IMR-90 (cell line): ENCODE results near the gene CLDN4. TPM values are rescaled to one million over a fixed set of nuclear protein-coding genes. Genes with fewer than 3 reads are reported as not detected.
"Not testable (repeated sequence)": the region's sequence is repeated elsewhere in the genome, so short reads cannot be mapped to it uniquely, and the experiment has no call there.

ENCODE experiments used
- ATAC-seq: fragments of 200-7000 bp; cut with Tn5 transposase; 2 replicates; pipeline ENCODE4 v1.9.1; 2020; ENCODE audit warnings: low read depth, mild to moderate bottlenecking, moderate library complexity
- BruUV-seq: library from RNA; stranded (reverse); fragments of 400-500 nt; replicated peaks from 2 replicates; lab custom pipeline; 2021; lab: Mats Ljungman, UMichigan
- CTCF ChIA-PET: fragments of 300-600 bp; formaldehyde crosslinking; extraction: SDS; loops from one replicate; lab custom pipeline; 2021; ENCODE audit warnings: antibody characterized with exemption; lab: Yijun Ruan, JAX
- POLR2A ChIA-PET: fragments of 300-600 bp; sonication (Branson Sonifier 250); formaldehyde crosslinking; loops from one replicate; lab custom pipeline; 2022; ENCODE audit warnings: antibody characterized with exemption; ENCODE audit not compliant: unreplicated experiment; lab: Charles Lee
- DNase-seq: peaks from one replicate; pipeline ENCODE4 v3.0.0; 2013
- H2AFZ ChIP-seq: replicated peaks from 2 replicates; pipeline ENCODE3; 2013; ENCODE audit warnings: low read length, mild to moderate bottlenecking; ENCODE audit not compliant: poor library complexity
- H2AK5ac ChIP-seq: 2 replicates; pipeline ENCODE4 v1.6.1; 2013; ENCODE audit warnings: low read depth, low read length, inconsistent platforms
- H2AK9ac ChIP-seq: replicated peaks from 2 replicates; pipeline ENCODE3; 2013; ENCODE audit warnings: mild to moderate bottlenecking, low read depth, low read length, moderate library complexity; ENCODE audit not compliant: poor library complexity
- H2BK120ac ChIP-seq: 2 replicates; pipeline ENCODE4 v1.6.1; 2013; ENCODE audit warnings: low read depth, low read length, inconsistent platforms
- H2BK15ac ChIP-seq: 3 replicates; pipeline ENCODE4 v1.6.1; 2013; ENCODE audit warnings: low read depth, low read length, inconsistent platforms
- H2BK20ac ChIP-seq: 2 replicates; pipeline ENCODE4 v1.6.1; 2013; ENCODE audit warnings: low read depth, mild to moderate bottlenecking, inconsistent platforms, low read length, moderate library complexity
- H2BK5ac ChIP-seq: 2 replicates; pipeline ENCODE4 v1.6.1; 2013; ENCODE audit warnings: mild to moderate bottlenecking, low read depth, low read length, inconsistent platforms; ENCODE audit not compliant: poor library complexity, severe bottlenecking
- H3K14ac ChIP-seq: replicated peaks from 2 replicates; pipeline ENCODE4 v1.6.1; 2013; ENCODE audit warnings: low read depth, low read length, inconsistent platforms
- H3K18ac ChIP-seq: 2 replicates; pipeline ENCODE4 v1.6.1; 2013; ENCODE audit warnings: low read depth, low read length, control low read depth
- H3K23ac ChIP-seq: 2 replicates; pipeline ENCODE4 v1.6.1; 2013; ENCODE audit warnings: low read depth, low read length, inconsistent platforms
- H3K27ac ChIP-seq: 2 replicates; pipeline ENCODE4 v1.5.1; 2013; ENCODE audit warnings: mild to moderate bottlenecking, control low read depth, low read length; ENCODE audit not compliant: insufficient read depth
- H3K27me3 ChIP-seq: 2 replicates; pipeline ENCODE4 v1.6.1; 2013; ENCODE audit warnings: low read length; ENCODE audit not compliant: control insufficient read depth, insufficient read depth
- H3K36me3 ChIP-seq: 2 replicates; pipeline ENCODE4 v1.6.1; 2013; ENCODE audit warnings: low read length, mixed read lengths; ENCODE audit not compliant: control insufficient read depth, insufficient read depth
- H3K4ac ChIP-seq: 2 replicates; pipeline ENCODE4 v1.6.1; 2013; ENCODE audit warnings: low read depth, low read length, inconsistent platforms
- H3K4me1 ChIP-seq: 2 replicates; pipeline ENCODE4 v1.6.1; 2013; ENCODE audit warnings: low read length, mixed read lengths; ENCODE audit not compliant: control insufficient read depth, insufficient read depth
- H3K4me2 ChIP-seq: 2 replicates; pipeline ENCODE4 v1.6.1; 2013; ENCODE audit warnings: low read depth, mild to moderate bottlenecking, control low read depth, low read length, moderate library complexity
- H3K4me3 ChIP-seq: 2 replicates; pipeline ENCODE4 v1.5.1; 2013; ENCODE audit warnings: low read depth, mild to moderate bottlenecking, control low read depth, low read length, moderate library complexity; ENCODE audit not compliant: insufficient read depth
- H3K56ac ChIP-seq: 2 replicates; pipeline ENCODE4 v1.6.1; 2013; ENCODE audit warnings: low read length, inconsistent platforms; ENCODE audit not compliant: insufficient read depth; ENCODE audit errors: extremely low read depth
- H3K79me1 ChIP-seq, 2 experiments: 2 replicates each; pipeline ENCODE4 v1.6.1; 2013; ENCODE audit warnings: low read length in 2 of 2, inconsistent platforms in 1 of 2, low read depth in 1 of 2
- H3K9ac ChIP-seq: 2 replicates; pipeline ENCODE4 v1.6.1; 2013; ENCODE audit warnings: low read depth, low read length, control low read depth
- H3K9me1 ChIP-seq: 2 replicates; pipeline ENCODE4 v1.6.1; 2013; ENCODE audit warnings: low read length, inconsistent platforms; ENCODE audit not compliant: insufficient read depth
- H3K9me3 ChIP-seq: 2 replicates; pipeline ENCODE4 v1.6.1; 2013; ENCODE audit warnings: low read length; ENCODE audit not compliant: control insufficient read depth, insufficient read depth
- H4K20me1 ChIP-seq: 2 replicates; pipeline ENCODE4 v1.6.1; 2013; ENCODE audit warnings: low read length, inconsistent platforms; ENCODE audit not compliant: insufficient read depth
- H4K5ac ChIP-seq: 2 replicates; pipeline ENCODE4 v1.6.1; 2013; ENCODE audit warnings: mild to moderate bottlenecking, low read depth, low read length, control low read depth
- H4K8ac ChIP-seq, 2 experiments: 2 replicates each; pipeline ENCODE4 v1.6.1; 2013; ENCODE audit warnings: low read depth in 2 of 2, low read length in 2 of 2, control low read depth in 1 of 2, inconsistent platforms in 1 of 2
- H4K91ac ChIP-seq: 2 replicates; pipeline ENCODE4 v1.6.1; 2013; ENCODE audit warnings: low read depth, low read length, inconsistent platforms; ENCODE audit not compliant: insufficient read depth
- WGBS, 2 experiments: methylation state at CpG; one replicate each; pipeline versions ENCODE4 v1.1.5 to v1.1.7; 2013; ENCODE audit warnings: missing lambda C conversion rate in 2 of 2; ENCODE audit not compliant: insufficient read length in 1 of 2; ENCODE audit errors: extremely low coverage in 2 of 2; 5-methylcytosine and 5-hydroxymethylcytosine counted together
- dilution Hi-C: fragments of 300-500 bp; cut with HindIII; formaldehyde crosslinking; loops from one replicate; pipeline ENCODE4 v1.14.3; 2018; ENCODE audit warnings: low sequenced_read_pairs; ENCODE audit not compliant: unreplicated experiment
- in situ Hi-C: fragments of 300-500 bp; cut with MboI; formaldehyde crosslinking; loops from 3 replicates; pipeline ENCODE4 v1.14.3; 2019; ENCODE audit warnings: low sequenced_read_pairs, inconsistent platforms, mixed read lengths
- intact Hi-C: fragments of 100-400 bp; cut with micrococcal nuclease; formaldehyde crosslinking; loops from 2 replicates; pipeline ENCODE4 v1.10.0; 2022
- polyA plus RNA-seq, 3 experiments: library from polyadenylated mRNA; depleted of rRNA; stranded (reverse); fragments of >200 nt; gene quantifications; 2 replicates each; pipeline ENCODE4 v1.2.3, GENCODE V29; 2012; ENCODE audit warnings: low replicate concordance in 1 of 3
- total RNA-seq: library from RNA; depleted of rRNA; stranded (reverse); fragments of >200 nt; gene quantifications from 2 replicates; pipeline ENCODE4 v1.2.3, GENCODE V29; 2012

The CLDN4 gene
- total and polyA plus RNA-seq, 2 of the 4 experiments (the other 2 are of a cell fraction): 2.9 to 4.4 TPM

DNA sequence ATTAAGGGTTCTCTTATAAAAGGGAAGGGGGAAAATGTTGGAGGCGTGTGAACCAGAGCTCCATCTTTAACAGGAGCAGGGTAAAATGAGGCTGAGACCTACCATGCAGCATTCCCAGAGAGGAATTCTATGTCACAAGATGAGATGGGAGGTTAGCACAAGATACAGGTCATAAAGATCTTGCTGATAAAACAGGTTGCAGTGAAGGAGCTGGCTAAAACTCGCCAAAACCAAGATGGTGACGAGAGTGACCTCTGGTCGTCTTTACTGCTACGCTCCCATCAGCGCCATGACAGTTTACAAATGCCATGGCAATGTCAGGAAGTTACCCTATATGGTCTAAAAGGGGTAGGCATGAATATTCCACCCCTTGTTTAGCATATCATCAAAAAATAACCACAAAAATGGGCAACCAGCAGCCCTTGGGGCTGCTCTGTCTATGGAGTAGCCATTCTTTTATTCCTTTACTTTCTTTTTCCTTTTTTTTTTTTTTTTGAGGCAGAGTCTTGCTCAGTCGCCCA, 39.6 kb upstream of the CLDN4 start:
- H3K4me3 ChIP-seq, H3K9ac ChIP-seq, H3K4me2 ChIP-seq, H4K91ac ChIP-seq, H2AK9ac ChIP-seq, H2BK20ac ChIP-seq, H3K9me3 ChIP-seq, in situ Hi-C loops, H3K18ac ChIP-seq, H3K4me1 ChIP-seq, H2BK15ac ChIP-seq, H3K4ac ChIP-seq, H3K79me1 ChIP-seq, H3K23ac ChIP-seq, H3K9me1 ChIP-seq, dilution Hi-C loops, CTCF ChIA-PET, H3K27ac ChIP-seq, H3K56ac ChIP-seq, H4K8ac ChIP-seq, POLR2A ChIA-PET, H3K36me3 ChIP-seq, ATAC-seq, H3K14ac ChIP-seq, H3K27me3 ChIP-seq, BruUV-seq, H2AFZ ChIP-seq, H2BK120ac ChIP-seq, H4K5ac ChIP-seq, H2AK5ac ChIP-seq, H4K20me1 ChIP-seq, DNase-seq, H2BK5ac ChIP-seq: not testable (repeated sequence)
- intact Hi-C loops: loop anchor here (10.0 kb wide), 1 partner anchor 46 kb away; no protein-coding TSS in a partner anchor
- no CpG with 5 or more reads among the region's 7 CpGs for WGBS, 2 experiments

GRCh38 chr7:73795188-73795587, 35.6 kb upstream of the CLDN4 start:
- H4K8ac ChIP-seq, H2BK20ac ChIP-seq, H3K4me3 ChIP-seq, H3K9me3 ChIP-seq, H3K27me3 ChIP-seq, H3K23ac ChIP-seq, H2BK120ac ChIP-seq, BruUV-seq, H3K36me3 ChIP-seq, H3K4me2 ChIP-seq, H3K4ac ChIP-seq, H2AFZ ChIP-seq, H2BK15ac ChIP-seq, H3K9me1 ChIP-seq, H3K56ac ChIP-seq, in situ Hi-C loops, H4K5ac ChIP-seq, ATAC-seq, H2BK5ac ChIP-seq, DNase-seq, H4K91ac ChIP-seq, H3K79me1 ChIP-seq, POLR2A ChIA-PET, H3K14ac ChIP-seq, H2AK9ac ChIP-seq, H3K9ac ChIP-seq, dilution Hi-C loops, H3K27ac ChIP-seq, CTCF ChIA-PET, H3K18ac ChIP-seq, H4K20me1 ChIP-seq, H3K4me1 ChIP-seq, H2AK5ac ChIP-seq: not testable (repeated sequence)
- intact Hi-C loops: loop anchor here (10.0 kb wide), 1 partner anchor 50 kb away; no protein-coding TSS in a partner anchor
